HepG2 (cell line): ENCODE measurements around the gene CFAP97D1. TPM values are rescaled to one million over a fixed set of nuclear protein-coding genes. Genes with fewer than 3 reads are reported as not detected.

Source experiments
- EP300 ChIP-seq, 3 experiments: sonication (generic) in 1 of 3; formaldehyde crosslinking in 1 of 3; IDR thresholded peaks; 2 replicates each; pipeline versions ENCODE4 v1.5.1 to v1.6.1; 2011 to 2020; ENCODE audit warnings: low read depth in 2 of 3, low read length in 2 of 3, borderline replicate concordance in 1 of 3, improper control_type of control experiment in 1 of 3, mild to moderate bottlenecking in 1 of 3, missing genetic modification reagents in 1 of 3, moderate library complexity in 1 of 3
- FIP1L1 ChIP-seq: fragments of 200-400 bp; formaldehyde crosslinking; IDR thresholded peaks from 2 replicates; pipeline ENCODE4 v1.6.1; 2018; ENCODE audit warnings: low read depth, mild to moderate bottlenecking, low read length, moderate library complexity, borderline replicate concordance; ENCODE audit not compliant: insufficient read depth
- GABPB1 ChIP-seq: IDR thresholded peaks from 2 replicates; pipeline ENCODE4 v1.6.1; 2016; ENCODE audit warnings: mild to moderate bottlenecking, missing genetic modification reagents, moderate library complexity, missing compliant biosample characterization
- GATAD2A ChIP-seq: IDR thresholded peaks from 2 replicates; pipeline ENCODE4 v1.6.1; 2016
- IKZF4 ChIP-seq: sonication (generic); formaldehyde crosslinking; IDR thresholded peaks from 2 replicates; pipeline ENCODE4 v1.5.1; 2020; ENCODE audit warnings: borderline replicate concordance, mild to moderate bottlenecking, low read depth, missing genetic modification reagents; ENCODE audit errors: not compliant biosample characterization
- IRF1 ChIP-seq: sonication (generic); formaldehyde crosslinking; IDR thresholded peaks from 2 replicates; pipeline ENCODE4 v1.4.0; 2020; ENCODE audit warnings: low read depth, mild to moderate bottlenecking, missing genetic modification reagents
- RBAK ChIP-seq: sonication (generic); formaldehyde crosslinking; IDR thresholded peaks from 2 replicates; pipeline ENCODE4 v1.5.1; 2020; ENCODE audit warnings: mild to moderate bottlenecking, missing genetic modification reagents
- SMARCE1 ChIP-seq: fragments of 450-650 bp; IDR thresholded peaks from 2 replicates; pipeline ENCODE4 v1.6.1; 2017; ENCODE audit warnings: borderline replicate concordance
- TEAD2 ChIP-seq: sonication (generic); formaldehyde crosslinking; IDR thresholded peaks from 2 replicates; pipeline ENCODE4 v1.9.0; 2021; ENCODE audit warnings: missing genetic modification reagents
- TIGD3 ChIP-seq: sonication (generic); formaldehyde crosslinking; IDR thresholded peaks from 2 replicates; pipeline ENCODE4 v1.5.1; 2020; ENCODE audit warnings: mild to moderate bottlenecking, missing genetic modification reagents, borderline replicate concordance
- ZNF407 ChIP-seq: sonication (generic); formaldehyde crosslinking; IDR thresholded peaks from one replicate; pipeline ENCODE4 v1.5.1; 2020; ENCODE audit warnings: mild to moderate bottlenecking, missing genetic modification reagents; ENCODE audit errors: not compliant biosample characterization
- ZNF512 ChIP-seq: sonication (generic); formaldehyde crosslinking; IDR thresholded peaks from 2 replicates; pipeline ENCODE4 v1.4.0; 2020; ENCODE audit warnings: mild to moderate bottlenecking, missing genetic modification reagents
- ZNF737 ChIP-seq: sonication (generic); formaldehyde crosslinking; IDR thresholded peaks from 2 replicates; pipeline ENCODE4 v1.5.0; 2020; ENCODE audit warnings: missing genetic modification reagents, mild to moderate bottlenecking, borderline replicate concordance
- polyA plus RNA-seq, 8 experiments: library from polyadenylated mRNA; depleted of rRNA in 3 of 8; stranded (reverse) in 7 of 8; unstranded in 1 of 8; fragments of >200 nt; fragmentation: Illumina TruSeq in 4 of 8; extraction: Trizol in 4 of 8; gene quantifications; 2 replicates each; pipeline versions ENCODE4 v1.2.1 to v1.2.3, GENCODE V29; 2011 to 2016; ENCODE audit warnings: low read depth in 4 of 8, missing spikeins in 1 of 8, mixed read lengths in 1 of 8; ENCODE audit not compliant: insufficient read depth in 1 of 8
- total RNA-seq, 5 experiments: library from RNA; depleted of rRNA; stranded (reverse); fragments of >200 nt; fragmentation: Illumina TruSeq; extraction: Trizol; gene quantifications; 2 replicates each; pipeline ENCODE4 v1.2.3, GENCODE V29; 2016; ENCODE audit warnings: low read depth in 1 of 5
- TF ChIP-seq, protein P1 (sequence below): sonication (generic); formaldehyde crosslinking; IDR thresholded peaks from 2 replicates; pipeline ENCODE4 v1.5.0; 2020; ENCODE audit warnings: mild to moderate bottlenecking, missing genetic modification reagents, moderate library complexity

CFAP97D1 gene
- total and polyA plus RNA-seq, 2 of the 13 experiments (the other 11 are each of a cell fraction or from before 2014, with no cell fraction given): 0.02 TPM; not detected in 1

- TF ChIP-seq FIP1L1 (no peak), IRF1 (CRISPR knock-in tag) (no peak), GABPB1 (CRISPR knock-in tag) (peak; percentile 40; the same call in 1 of the 2 replicates), TIGD3 (CRISPR knock-in tag) (no peak), ZNF407 (CRISPR knock-in tag) (peak; percentile 72), ZNF737 (CRISPR knock-in tag) (no peak), RBAK (CRISPR knock-in tag) (no peak), SMARCE1 (no peak), IKZF4 (no peak), EP300 (IDR thresholded peaks at IDR 0.05; ENCODE audit: low read depth in 2 of 2, low read length in 2 of 2) (no peak), EP300 (CRISPR knock-in tag; IDR thresholded peaks at IDR 0.05; ENCODE audit: borderline replicate concordance) (no peak), ZNF512 (CRISPR knock-in tag) (no peak), TEAD2 (CRISPR knock-in tag) (no peak), GATAD2A (peak; percentile 85)
- TF ChIP-seq, protein P1, sequence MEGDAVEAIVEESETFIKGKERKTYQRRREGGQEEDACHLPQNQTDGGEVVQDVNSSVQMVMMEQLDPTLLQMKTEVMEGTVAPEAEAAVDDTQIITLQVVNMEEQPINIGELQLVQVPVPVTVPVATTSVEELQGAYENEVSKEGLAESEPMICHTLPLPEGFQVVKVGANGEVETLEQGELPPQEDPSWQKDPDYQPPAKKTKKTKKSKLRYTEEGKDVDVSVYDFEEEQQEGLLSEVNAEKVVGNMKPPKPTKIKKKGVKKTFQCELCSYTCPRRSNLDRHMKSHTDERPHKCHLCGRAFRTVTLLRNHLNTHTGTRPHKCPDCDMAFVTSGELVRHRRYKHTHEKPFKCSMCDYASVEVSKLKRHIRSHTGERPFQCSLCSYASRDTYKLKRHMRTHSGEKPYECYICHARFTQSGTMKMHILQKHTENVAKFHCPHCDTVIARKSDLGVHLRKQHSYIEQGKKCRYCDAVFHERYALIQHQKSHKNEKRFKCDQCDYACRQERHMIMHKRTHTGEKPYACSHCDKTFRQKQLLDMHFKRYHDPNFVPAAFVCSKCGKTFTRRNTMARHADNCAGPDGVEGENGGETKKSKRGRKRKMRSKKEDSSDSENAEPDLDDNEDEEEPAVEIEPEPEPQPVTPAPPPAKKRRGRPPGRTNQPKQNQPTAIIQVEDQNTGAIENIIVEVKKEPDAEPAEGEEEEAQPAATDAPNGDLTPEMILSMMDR (CRISPR knock-in tag): peak; percentile 100
These were observed 19.9 kb upstream of the CFAP97D1 start (continued) for GRCh38 chr17:43760254-43760852.
